B cell (primary cell): Measurements from ENCODE around the gene SHD.

Experiments used
- EZH2 ChIP-seq: IDR thresholded peaks from 2 replicates; pipeline ENCODE4 v1.6.1; 2012; ENCODE audit warnings: borderline replicate concordance, low read depth, mild to moderate bottlenecking, moderate library complexity, low read length; ENCODE audit not compliant: insufficient read depth, poor library complexity, severe bottlenecking
- TF ChIP-seq, protein P1 (sequence below): fragments of 200-600 bp; IDR thresholded peaks from one replicate; pipeline ENCODE4 v1.8.0; 2022; ENCODE audit warnings: antibody characterized with exemption, mild to moderate bottlenecking

- TF ChIP-seq EZH2 = no peak
- TF ChIP-seq, protein P1, sequence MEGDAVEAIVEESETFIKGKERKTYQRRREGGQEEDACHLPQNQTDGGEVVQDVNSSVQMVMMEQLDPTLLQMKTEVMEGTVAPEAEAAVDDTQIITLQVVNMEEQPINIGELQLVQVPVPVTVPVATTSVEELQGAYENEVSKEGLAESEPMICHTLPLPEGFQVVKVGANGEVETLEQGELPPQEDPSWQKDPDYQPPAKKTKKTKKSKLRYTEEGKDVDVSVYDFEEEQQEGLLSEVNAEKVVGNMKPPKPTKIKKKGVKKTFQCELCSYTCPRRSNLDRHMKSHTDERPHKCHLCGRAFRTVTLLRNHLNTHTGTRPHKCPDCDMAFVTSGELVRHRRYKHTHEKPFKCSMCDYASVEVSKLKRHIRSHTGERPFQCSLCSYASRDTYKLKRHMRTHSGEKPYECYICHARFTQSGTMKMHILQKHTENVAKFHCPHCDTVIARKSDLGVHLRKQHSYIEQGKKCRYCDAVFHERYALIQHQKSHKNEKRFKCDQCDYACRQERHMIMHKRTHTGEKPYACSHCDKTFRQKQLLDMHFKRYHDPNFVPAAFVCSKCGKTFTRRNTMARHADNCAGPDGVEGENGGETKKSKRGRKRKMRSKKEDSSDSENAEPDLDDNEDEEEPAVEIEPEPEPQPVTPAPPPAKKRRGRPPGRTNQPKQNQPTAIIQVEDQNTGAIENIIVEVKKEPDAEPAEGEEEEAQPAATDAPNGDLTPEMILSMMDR = no peak
These were observed 41.4 kb downstream of the SHD start for GRCh38 chr19:4320419-4320818.
